MV-4-11 (cell line): ENCODE results near the gene CTAGE15.
"Not testable (repeated sequence)": the region's sequence is repeated elsewhere in the genome, so short reads cannot be mapped to it uniquely, and the experiment has no call there.

Experiments used
- DNase-seq: peaks from one replicate; lab custom pipeline; 2025; lab: John Stamatoyannopoulos, UW

Gene CTAGE15

DNA sequence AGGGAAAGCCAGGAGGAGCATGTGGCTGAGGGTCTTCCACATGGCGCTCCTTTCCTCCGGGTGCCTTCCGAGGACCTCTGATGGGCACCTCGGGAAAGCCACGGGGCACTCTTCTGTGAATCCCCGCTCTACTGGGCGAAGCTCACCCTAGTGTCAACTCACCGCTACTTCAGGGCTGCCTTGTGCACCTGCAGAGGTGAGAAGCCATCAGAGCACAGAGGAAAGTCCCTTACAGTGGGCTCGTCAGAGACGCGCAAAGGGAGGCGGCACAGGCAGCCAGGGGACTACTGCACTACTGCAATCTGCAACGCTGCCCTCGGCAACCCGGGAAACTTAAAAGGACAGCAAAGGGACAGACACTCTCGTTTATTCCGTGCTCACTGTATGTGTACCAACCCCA lies 50.5 kb downstream of the CTAGE15 start:
- DNase-seq = not testable (repeated sequence)
